MM.1S (cell line): ENCODE results near the gene OPTN.

Experiments
- DNase-seq: peaks from one replicate; pipeline ENCODE4 v3.0.0-alpha.2; 2015
- H2AFZ ChIP-seq: fragments of 300-600 bp; sonication (generic); 2 replicates; pipeline ENCODE4 v1.6.0; 2016; ENCODE audit warnings: antibody characterized with exemption, low read length
- H3F3A ChIP-seq: fragments of 300-600 bp; sonication (generic); 2 replicates; pipeline ENCODE4 v1.6.1; 2016; ENCODE audit warnings: mild to moderate bottlenecking, antibody characterized with exemption, low read length, moderate library complexity, mixed read lengths; ENCODE audit not compliant: insufficient read depth
- H3K27ac ChIP-seq: fragments of 300-600 bp; sonication (generic); 2 replicates; pipeline ENCODE4 v1.5.1; 2016; ENCODE audit warnings: mild to moderate bottlenecking, low read length
- H3K27me3 ChIP-seq: fragments of 300-600 bp; sonication (generic); replicated peaks from 2 replicates; pipeline ENCODE4 v1.6.0; 2016; ENCODE audit warnings: low read length; ENCODE audit not compliant: insufficient read depth
- H3K36me3 ChIP-seq: fragments of 300-600 bp; sonication (generic); replicated peaks from 2 replicates; pipeline ENCODE4 v1.6.1; 2016; ENCODE audit warnings: mild to moderate bottlenecking, low read length, mixed read lengths; ENCODE audit not compliant: insufficient read depth
- H3K4me1 ChIP-seq: fragments of 300-600 bp; sonication (generic); 2 replicates; pipeline ENCODE4 v1.6.1; 2016; ENCODE audit warnings: low read length, mixed read lengths
- H3K4me2 ChIP-seq: fragments of 300-600 bp; sonication (generic); 2 replicates; pipeline ENCODE4 v1.6.0; 2016; ENCODE audit warnings: low read depth, low read length
- H3K4me3 ChIP-seq: fragments of 300-600 bp; sonication (generic); 2 replicates; pipeline ENCODE4 v1.5.1; 2016; ENCODE audit warnings: low read length, mixed read lengths
- H3K79me2 ChIP-seq: fragments of 300-600 bp; sonication (generic); 2 replicates; pipeline ENCODE4 v1.6.1; 2016; ENCODE audit warnings: mixed run types, low read length, mixed read lengths
- H3K9ac ChIP-seq: fragments of 300-600 bp; sonication (generic); 2 replicates; pipeline ENCODE4 v1.6.1; 2016; ENCODE audit warnings: low read length, mixed read lengths
- H3K9me2 ChIP-seq: fragments of 300-600 bp; sonication (generic); replicated peaks from 2 replicates; pipeline ENCODE4 v1.6.1; 2016; ENCODE audit warnings: mild to moderate bottlenecking, low read length, mixed read lengths; ENCODE audit not compliant: insufficient read depth
- H3K9me3 ChIP-seq: fragments of 300-600 bp; sonication (generic); replicated peaks from 2 replicates; pipeline ENCODE4 v1.6.1; 2016; ENCODE audit warnings: mild to moderate bottlenecking, low read length, mixed read lengths; ENCODE audit not compliant: insufficient read depth
- H4K20me1 ChIP-seq: fragments of 300-600 bp; sonication (generic); 2 replicates; pipeline ENCODE4 v1.6.1; 2016; ENCODE audit warnings: mild to moderate bottlenecking, low read length, moderate library complexity, mixed read lengths; ENCODE audit not compliant: insufficient read depth
- EZH2 ChIP-seq: fragments of 300-600 bp; sonication (generic); optimal IDR thresholded peaks from 2 replicates; pipeline ENCODE3; 2017; ENCODE audit warnings: low read depth, mild to moderate bottlenecking, antibody characterized with exemption, low read length, mixed read lengths
- EZH2phosphoT487 ChIP-seq: fragments of 300-600 bp; sonication (generic); IDR thresholded peaks from 2 replicates; pipeline ENCODE4 v1.6.1; 2018; ENCODE audit warnings: antibody characterized with exemption, low read length
- TF ChIP-seq, protein P1 (sequence below): fragments of 300-600 bp; sonication (generic); IDR thresholded peaks from 2 replicates; pipeline ENCODE4 v1.5.1; 2016; ENCODE audit warnings: antibody characterized with exemption, low read length, mixed read lengths

The OPTN gene

DNA sequence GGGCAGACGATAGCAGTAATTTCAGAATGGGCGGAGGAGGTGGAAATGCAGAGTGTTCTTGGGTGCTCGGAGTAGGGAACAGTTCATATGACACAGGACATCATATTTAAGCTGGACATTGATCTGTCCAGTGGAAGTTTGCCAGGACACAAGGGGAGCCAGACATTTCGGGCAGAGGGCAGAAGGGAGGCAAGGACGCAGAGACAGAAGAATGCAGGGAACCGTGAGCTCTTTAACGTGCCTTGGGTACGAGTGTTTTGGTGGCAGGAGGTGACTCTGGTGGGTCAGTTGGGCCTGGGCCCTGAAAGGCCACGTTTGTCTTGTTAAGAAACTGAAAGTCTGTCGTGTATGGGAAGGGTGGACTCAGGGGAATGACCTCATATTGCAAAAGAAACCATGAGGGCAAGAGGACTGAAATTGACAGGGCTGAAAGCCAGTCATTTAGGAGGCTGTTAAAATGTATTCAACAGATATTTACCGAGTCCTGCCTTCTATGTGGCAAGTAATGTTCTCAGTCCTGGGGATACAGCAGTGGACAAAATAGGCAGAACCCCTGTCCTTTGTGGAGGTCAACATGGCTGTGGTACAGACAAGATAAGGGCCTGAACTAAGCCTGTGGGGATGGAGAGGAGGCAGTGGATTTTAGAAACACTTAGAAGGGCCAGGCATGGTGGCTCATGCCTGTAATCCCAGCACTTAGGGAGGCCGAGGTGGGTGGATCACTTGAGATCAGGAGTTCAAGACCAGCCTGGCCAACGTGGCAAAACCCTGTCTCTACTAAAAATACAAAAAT, 2.2 kb downstream of the OPTN start:
- H3F3A ChIP-seq: peaks cover 13% of the 10 kb centered on the region
- H3K9ac ChIP-seq: peak overlapping the region; percentile 28; the same call in 1 of the 2 replicates
- H3K4me3 ChIP-seq: peak overlapping the region; percentile 46
- H3K79me2 ChIP-seq: peaks cover 63% of the 10 kb centered on the region
- peak overlapping the region; percentile 37; the same call in 1 of the 2 replicates for H3K27ac ChIP-seq
- H3K9me2 ChIP-seq: no peaks in the 10 kb centered on the region
- peak; percentile 21 for DNase-seq
- H3K9me3 ChIP-seq: no peaks in the 10 kb centered on the region
- H4K20me1 ChIP-seq: no peaks in the 10 kb centered on the region
- H3K4me1 ChIP-seq: peaks cover 9% of the 10 kb centered on the region
- TF ChIP-seq EZH2: no peak
- no peak for TF ChIP-seq EZH2phosphoT487
- peak overlapping the region; percentile 73 for H3K4me2 ChIP-seq
- no peaks in the 10 kb centered on the region for H3K36me3 ChIP-seq
- no peaks in the 10 kb centered on the region for H3K27me3 ChIP-seq
- H2AFZ ChIP-seq: no peak overlapping the region

DNA sequence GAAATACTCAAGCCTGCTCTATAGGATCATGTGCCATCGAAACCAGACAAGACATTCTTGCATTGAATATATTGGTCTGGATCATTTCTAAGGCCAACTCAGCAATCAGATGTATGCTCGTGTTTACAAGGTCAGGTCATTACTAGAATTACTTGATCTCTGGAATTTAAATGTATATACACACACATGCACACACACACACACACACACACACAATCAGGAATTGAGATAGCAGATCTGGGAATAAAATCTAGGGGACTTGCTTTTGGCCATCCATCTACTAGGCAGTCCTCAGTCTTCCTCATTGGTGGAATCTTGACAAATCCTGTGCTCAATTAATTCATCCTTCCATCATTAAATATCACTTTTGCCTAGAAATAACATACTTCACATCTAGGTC, 3.6 kb downstream of the OPTN start:
- Histone ChIP-seq H3K9me2 (no peaks in the 10 kb centered on the region), H4K20me1 (no peaks in the 10 kb centered on the region), H3K79me2 (peaks cover 69% of the 10 kb centered on the region), H3K4me3 (no peak overlapping the region), H3K27me3 (no peaks in the 10 kb centered on the region), H3K4me2 (no peak overlapping the region), H3K9ac (no peak overlapping the region), H3K9me3 (no peaks in the 10 kb centered on the region), H3K27ac (no peak overlapping the region), H2AFZ (no peak overlapping the region), H3F3A (peaks cover 13% of the 10 kb centered on the region), H3K4me1 (peaks cover 9% of the 10 kb centered on the region), H3K36me3 (no peaks in the 10 kb centered on the region)
- no peak for DNase-seq
- no peak for TF ChIP-seq EZH2
- TF ChIP-seq, protein P1, sequence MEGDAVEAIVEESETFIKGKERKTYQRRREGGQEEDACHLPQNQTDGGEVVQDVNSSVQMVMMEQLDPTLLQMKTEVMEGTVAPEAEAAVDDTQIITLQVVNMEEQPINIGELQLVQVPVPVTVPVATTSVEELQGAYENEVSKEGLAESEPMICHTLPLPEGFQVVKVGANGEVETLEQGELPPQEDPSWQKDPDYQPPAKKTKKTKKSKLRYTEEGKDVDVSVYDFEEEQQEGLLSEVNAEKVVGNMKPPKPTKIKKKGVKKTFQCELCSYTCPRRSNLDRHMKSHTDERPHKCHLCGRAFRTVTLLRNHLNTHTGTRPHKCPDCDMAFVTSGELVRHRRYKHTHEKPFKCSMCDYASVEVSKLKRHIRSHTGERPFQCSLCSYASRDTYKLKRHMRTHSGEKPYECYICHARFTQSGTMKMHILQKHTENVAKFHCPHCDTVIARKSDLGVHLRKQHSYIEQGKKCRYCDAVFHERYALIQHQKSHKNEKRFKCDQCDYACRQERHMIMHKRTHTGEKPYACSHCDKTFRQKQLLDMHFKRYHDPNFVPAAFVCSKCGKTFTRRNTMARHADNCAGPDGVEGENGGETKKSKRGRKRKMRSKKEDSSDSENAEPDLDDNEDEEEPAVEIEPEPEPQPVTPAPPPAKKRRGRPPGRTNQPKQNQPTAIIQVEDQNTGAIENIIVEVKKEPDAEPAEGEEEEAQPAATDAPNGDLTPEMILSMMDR: no peak
- no peak for TF ChIP-seq EZH2phosphoT487

DNA sequence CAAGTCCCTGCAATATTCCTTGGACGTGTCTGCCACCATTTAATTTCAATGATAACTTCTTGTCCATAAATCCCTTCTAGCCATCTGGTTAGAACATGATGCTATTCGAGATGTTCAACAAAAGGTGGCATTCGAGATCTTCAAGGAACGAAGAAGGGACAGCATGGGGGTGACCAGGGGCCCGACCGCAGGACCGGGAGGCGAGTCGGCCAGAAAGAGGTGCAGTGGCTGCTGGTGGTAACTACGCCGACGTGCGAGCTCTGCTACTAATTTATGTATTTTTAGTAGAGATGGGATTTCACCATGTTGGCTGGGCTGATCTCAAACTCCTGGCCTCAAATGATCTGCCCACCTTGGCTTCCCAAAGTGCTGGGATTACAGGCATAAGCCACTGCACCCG, 4.7 kb downstream of the OPTN start:
- no peak overlapping the region for H3K4me2 ChIP-seq
- no peaks in the 10 kb centered on the region for H3K9me3 ChIP-seq
- peaks cover 9% of the 10 kb centered on the region for H3K4me1 ChIP-seq
- no peak overlapping the region for H3K9ac ChIP-seq
- TF ChIP-seq EZH2: no peak
- DNase-seq: no peak
- peaks cover 7% of the 10 kb centered on the region for H3F3A ChIP-seq
- no peak overlapping the region for H2AFZ ChIP-seq
- peaks cover 69% of the 10 kb centered on the region for H3K79me2 ChIP-seq
- H3K36me3 ChIP-seq: no peaks in the 10 kb centered on the region
- H3K27me3 ChIP-seq: no peaks in the 10 kb centered on the region
- H3K27ac ChIP-seq: no peak overlapping the region
- H4K20me1 ChIP-seq: no peaks in the 10 kb centered on the region
- H3K9me2 ChIP-seq: no peaks in the 10 kb centered on the region
- H3K4me3 ChIP-seq: no peak overlapping the region

DNA sequence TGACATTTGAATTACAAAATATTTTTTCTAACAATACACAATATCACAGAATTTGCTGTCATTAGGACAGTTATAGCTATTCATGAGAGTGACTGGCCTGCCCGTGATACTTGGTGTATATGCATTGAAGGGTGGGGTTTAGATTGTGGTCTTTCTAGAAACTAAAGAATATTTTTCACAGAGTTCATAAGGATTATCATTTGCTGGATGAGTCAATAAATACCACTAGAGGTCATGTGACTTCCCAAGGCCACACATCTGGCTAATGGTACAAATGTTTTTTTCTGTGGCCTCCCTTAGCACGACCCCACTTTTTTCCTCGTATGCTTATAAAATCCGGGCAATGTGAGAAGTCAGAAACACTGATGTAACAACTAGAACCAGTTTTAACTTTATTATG, 5.2 kb downstream of the OPTN start:
- Histone ChIP-seq H2AFZ (no peak overlapping the region), H3K4me1 (peaks cover 9% of the 10 kb centered on the region), H3K79me2 (peaks cover 73% of the 10 kb centered on the region), H3K4me2 (no peak overlapping the region), H4K20me1 (no peaks in the 10 kb centered on the region), H3F3A (peaks cover 7% of the 10 kb centered on the region), H3K9me3 (no peaks in the 10 kb centered on the region), H3K9ac (no peak overlapping the region), H3K27me3 (no peaks in the 10 kb centered on the region), H3K9me2 (no peaks in the 10 kb centered on the region), H3K36me3 (no peaks in the 10 kb centered on the region), H3K4me3 (no peak overlapping the region), H3K27ac (no peak overlapping the region)
- DNase-seq: no peak
- TF ChIP-seq, protein P1: no peak
- TF ChIP-seq EZH2phosphoT487 (no peak), EZH2 (no peak)
